Chondrocyte (in vitro differentiated cells): ENCODE data around the gene PAX6. TPM values are rescaled to one million over a fixed set of nuclear protein-coding genes. Genes with fewer than 3 reads are reported as not detected.

Experiments used
- DNase-seq: peaks from one replicate; pipeline ENCODE4 v3.0.0; 2021; ENCODE audit warnings: mixed read lengths, low spot score
- H3K27ac Mint-ChIP-seq: one replicate; pipeline ENCODE4 v1.8.0; 2021; ENCODE audit warnings: mild to moderate bottlenecking, moderate library complexity, mixed read lengths; ENCODE audit not compliant: unreplicated experiment
- H3K27me3 Mint-ChIP-seq: 2 replicates; pipeline ENCODE4 v1.8.0; 2021; ENCODE audit warnings: low read depth, mixed read lengths
- H3K36me3 Mint-ChIP-seq: 2 replicates; pipeline ENCODE4 v1.8.0; 2021; ENCODE audit warnings: low read depth, mixed read lengths
- H3K4me1 Mint-ChIP-seq: 2 replicates; pipeline ENCODE4 v1.8.0; 2021; ENCODE audit warnings: low read depth, mild to moderate bottlenecking, mixed read lengths
- H3K4me3 Mint-ChIP-seq: one replicate; pipeline ENCODE4 v1.8.0; 2021; ENCODE audit warnings: mild to moderate bottlenecking, moderate library complexity, mixed read lengths; ENCODE audit not compliant: unreplicated experiment
- H3K9me3 Mint-ChIP-seq: 2 replicates; pipeline ENCODE4 v1.8.0; 2021; ENCODE audit warnings: low read depth, mixed read lengths
- total RNA-seq: library from RNA; stranded (reverse); gene quantifications from 3 replicates; pipeline ENCODE4 v1.2.1, GENCODE V29; 2021
- TF ChIP-seq, protein P1 (sequence below): fragments of 200-600 bp; sonication (generic); IDR thresholded peaks from 2 replicates; pipeline ENCODE4 v1.5.0; 2021; ENCODE audit warnings: antibody characterized with exemption, mild to moderate bottlenecking, moderate library complexity

Gene PAX6
- total RNA-seq, 1 donor from 2014 or later = not detected

DNA sequence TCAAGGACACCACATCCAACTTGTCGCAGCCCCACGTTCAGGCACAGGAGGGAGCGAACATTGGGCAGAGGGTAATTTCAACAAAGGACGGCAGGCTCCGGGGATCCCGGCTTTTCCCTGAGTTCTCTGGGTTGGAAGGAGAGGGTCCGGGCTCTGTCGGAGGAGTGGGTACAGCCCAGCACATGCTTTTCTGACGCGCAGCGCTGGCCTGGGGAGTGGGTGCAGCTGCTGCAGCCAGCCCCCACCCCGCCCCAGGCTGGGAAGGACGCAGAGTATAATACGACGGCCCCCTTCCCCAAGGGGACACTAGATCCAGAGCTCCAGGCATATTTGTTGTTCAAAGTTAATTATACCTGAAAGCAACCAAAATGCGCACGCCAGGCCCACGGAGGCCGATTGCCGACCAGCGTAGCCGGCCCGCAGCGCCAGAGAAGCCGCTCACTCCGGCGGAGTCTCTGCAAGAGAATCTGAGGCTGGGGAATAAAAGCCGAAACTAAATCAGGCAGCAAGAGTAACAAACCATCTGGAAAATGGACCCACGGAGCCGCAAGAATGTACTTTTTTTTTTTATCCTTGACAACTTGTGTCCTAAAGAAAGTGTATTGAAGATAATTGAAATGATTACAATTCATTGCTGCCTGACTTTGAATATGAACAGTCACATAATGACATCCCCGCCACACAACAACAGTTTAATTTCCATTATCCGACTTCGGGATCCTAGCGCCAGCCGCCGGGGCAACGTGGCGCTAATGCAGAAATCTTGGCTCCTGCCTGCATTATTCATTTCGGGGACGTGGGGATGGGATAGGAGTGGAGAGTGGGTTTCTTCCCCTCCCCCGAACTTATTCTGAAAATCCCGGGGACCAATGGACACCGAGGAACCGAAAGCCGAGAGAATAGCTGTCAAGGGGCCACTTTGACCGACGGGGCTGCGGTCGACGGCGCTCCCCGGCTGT, 14.0 kb upstream of the PAX6 start:
- Mint-ChIP-seq H3K27me3 (peaks cover 80% of the 10 kb centered on the region), H3K9me3 (no peaks in the 10 kb centered on the region), H3K4me1 (peaks cover 20% of the 10 kb centered on the region), H3K27ac (no peak overlapping the region), H3K36me3 (peaks cover 5% of the 10 kb centered on the region), H3K4me3 (no peak overlapping the region)
- DNase-seq = no peak
- TF ChIP-seq, protein P1, sequence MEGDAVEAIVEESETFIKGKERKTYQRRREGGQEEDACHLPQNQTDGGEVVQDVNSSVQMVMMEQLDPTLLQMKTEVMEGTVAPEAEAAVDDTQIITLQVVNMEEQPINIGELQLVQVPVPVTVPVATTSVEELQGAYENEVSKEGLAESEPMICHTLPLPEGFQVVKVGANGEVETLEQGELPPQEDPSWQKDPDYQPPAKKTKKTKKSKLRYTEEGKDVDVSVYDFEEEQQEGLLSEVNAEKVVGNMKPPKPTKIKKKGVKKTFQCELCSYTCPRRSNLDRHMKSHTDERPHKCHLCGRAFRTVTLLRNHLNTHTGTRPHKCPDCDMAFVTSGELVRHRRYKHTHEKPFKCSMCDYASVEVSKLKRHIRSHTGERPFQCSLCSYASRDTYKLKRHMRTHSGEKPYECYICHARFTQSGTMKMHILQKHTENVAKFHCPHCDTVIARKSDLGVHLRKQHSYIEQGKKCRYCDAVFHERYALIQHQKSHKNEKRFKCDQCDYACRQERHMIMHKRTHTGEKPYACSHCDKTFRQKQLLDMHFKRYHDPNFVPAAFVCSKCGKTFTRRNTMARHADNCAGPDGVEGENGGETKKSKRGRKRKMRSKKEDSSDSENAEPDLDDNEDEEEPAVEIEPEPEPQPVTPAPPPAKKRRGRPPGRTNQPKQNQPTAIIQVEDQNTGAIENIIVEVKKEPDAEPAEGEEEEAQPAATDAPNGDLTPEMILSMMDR = no peak

DNA sequence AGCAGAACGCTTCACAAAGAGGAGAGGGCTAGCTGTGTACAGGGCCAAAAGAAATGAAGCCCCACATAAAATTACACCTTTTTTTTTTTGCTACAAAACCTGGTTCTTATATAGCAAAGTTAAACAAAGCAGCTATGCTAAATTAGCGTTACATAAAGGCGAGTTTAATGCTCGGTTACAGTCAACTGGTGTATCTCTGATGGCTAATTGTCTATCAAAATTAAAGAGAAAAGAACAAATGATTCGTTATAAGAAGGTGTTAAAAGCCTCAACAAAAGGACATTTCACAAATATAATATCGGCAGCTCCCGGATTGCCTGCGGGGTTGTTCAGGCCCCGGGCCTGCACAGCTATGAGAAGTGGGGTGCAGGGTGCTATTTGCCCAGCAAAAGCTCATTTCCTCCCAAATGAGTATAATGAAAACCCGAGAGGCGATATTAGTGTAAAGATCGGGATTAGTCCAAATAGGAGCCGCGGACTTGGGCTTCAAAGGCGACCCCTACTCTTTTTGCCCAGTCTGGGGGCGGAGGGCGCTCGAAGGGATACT, 13.3 kb upstream of the PAX6 start:
- peaks cover 20% of the 10 kb centered on the region for H3K4me1 Mint-ChIP-seq
- TF ChIP-seq, protein P1 = no peak
- H3K9me3 Mint-ChIP-seq = no peaks in the 10 kb centered on the region
- no peak overlapping the region for H3K4me3 Mint-ChIP-seq
- no peak for DNase-seq
- H3K36me3 Mint-ChIP-seq = peaks cover 4% of the 10 kb centered on the region
- no peak overlapping the region for H3K27ac Mint-ChIP-seq
- peaks cover 80% of the 10 kb centered on the region for H3K27me3 Mint-ChIP-seq

GRCh38 chr11:31823644-31824331, 12.7 kb upstream of the PAX6 start:
- TF ChIP-seq, protein P1 = no peak
- DNase-seq = no peak
- H3K36me3 Mint-ChIP-seq = peaks cover 4% of the 10 kb centered on the region
- peaks cover 81% of the 10 kb centered on the region for H3K27me3 Mint-ChIP-seq
- no peak overlapping the region for H3K4me3 Mint-ChIP-seq
- H3K27ac Mint-ChIP-seq = no peak overlapping the region
- no peaks in the 10 kb centered on the region for H3K9me3 Mint-ChIP-seq
- H3K4me1 Mint-ChIP-seq = peaks cover 20% of the 10 kb centered on the region

- H3K36me3 Mint-ChIP-seq = peaks cover 4% of the 10 kb centered on the region
- H3K27me3 Mint-ChIP-seq = peaks cover 85% of the 10 kb centered on the region
- TF ChIP-seq, protein P1 = no peak
- DNase-seq = no peak
- H3K4me1 Mint-ChIP-seq = peaks cover 19% of the 10 kb centered on the region
- H3K9me3 Mint-ChIP-seq = no peaks in the 10 kb centered on the region
- H3K27ac Mint-ChIP-seq = no peak overlapping the region
- H3K4me3 Mint-ChIP-seq = no peak overlapping the region
Observed at GRCh38 chr11:31822927-31823643, 12.0 kb upstream of the PAX6 start.
